Activated CD4-positive, alpha-beta T cell treated with anti-CD3 and anti-CD28 coated beads, Interleukin-2, amount 50 U/mL, for 16 hours (primary cell): ENCODE results near the gene MYO18B.
A peak's percentile ranks its signal among the peaks of the same experiment; 100 is the strongest.

ENCODE experiments used
- DNase-seq: peaks from one replicate; pipeline ENCODE4 v3.0.0-alpha.2; 2020

Gene MYO18B

GRCh38 chr22:25749420-25750169, 7.6 kb downstream of the MYO18B start:
- DNase-seq, result peak; percentile 95

GRCh38 chr22:25750569-25751173, 8.7 kb downstream of the MYO18B start:
- no peak for DNase-seq

- DNase-seq, result no peak
Observed at GRCh38 chr22:25751174-25751581, 9.2 kb downstream of the MYO18B start.

GRCh38 chr22:25752615-25753214, 10.7 kb downstream of the MYO18B start:
- no peak for DNase-seq

GRCh38 chr22:25753252-25753651, 11.3 kb downstream of the MYO18B start:
- DNase-seq, result no peak

- no peak for DNase-seq
Observed at GRCh38 chr22:25754527-25755202, 12.7 kb downstream of the MYO18B start.

- no peak for DNase-seq
Observed at GRCh38 chr22:25757686-25758085, 15.7 kb downstream of the MYO18B start.

GRCh38 chr22:25758316-25758715, 16.3 kb downstream of the MYO18B start:
- no peak for DNase-seq

GRCh38 chr22:25759825-25760231, 17.8 kb downstream of the MYO18B start:
- no peak for DNase-seq

GRCh38 chr22:25760294-25760693, 18.3 kb downstream of the MYO18B start:
- no peak for DNase-seq

GRCh38 chr22:25760848-25761595, 19.0 kb downstream of the MYO18B start:
- no peak for DNase-seq

GRCh38 chr22:25762147-25762546, 20.2 kb downstream of the MYO18B start:
- DNase-seq, result no peak

- no peak for DNase-seq
Observed at GRCh38 chr22:25763239-25763777, 21.3 kb downstream of the MYO18B start.

GRCh38 chr22:25764270-25765015, 22.5 kb downstream of the MYO18B start:
- no peak for DNase-seq

GRCh38 chr22:25765016-25765367, 23.0 kb downstream of the MYO18B start:
- no peak for DNase-seq

- no peak for DNase-seq
Observed at GRCh38 chr22:25765801-25766200, 23.8 kb downstream of the MYO18B start.

- DNase-seq, result no peak
Observed at GRCh38 chr22:25766418-25766817, 24.4 kb downstream of the MYO18B start.

- no peak for DNase-seq
Observed at GRCh38 chr22:25770333-25770732, 28.3 kb downstream of the MYO18B start.

GRCh38 chr22:25772288-25772687, 30.3 kb downstream of the MYO18B start:
- DNase-seq, result no peak

- DNase-seq, result no peak
Observed at GRCh38 chr22:25774575-25775026, 32.6 kb downstream of the MYO18B start.

GRCh38 chr22:25775531-25775930, 33.5 kb downstream of the MYO18B start:
- DNase-seq, result no peak

- DNase-seq, result no peak
Observed at GRCh38 chr22:25777411-25777810, 35.4 kb downstream of the MYO18B start.
